Stomach (tissue), 4 donors: ENCODE measurements around the gene TPRG1L.
"Not testable (repeated sequence)": the region's sequence is repeated elsewhere in the genome, so short reads cannot be mapped to it uniquely, and the experiment has no call there.

Source experiments
- EP300 ChIP-seq: sonication (generic); formaldehyde crosslinking; IDR thresholded peaks from one replicate; pipeline ENCODE4 v1.6.1; 2017; ENCODE audit warnings: antibody characterized with exemption
- POLR2A ChIP-seq, 4 donors: fragments of 450-650 bp; IDR thresholded peaks; one replicate each; pipeline ENCODE4 v1.6.1; 2016; ENCODE audit warnings: antibody characterized with exemption in 4 of 4, control low read depth in 2 of 4, mild to moderate bottlenecking in 1 of 4, moderate library complexity in 1 of 4
- POLR2AphosphoS5 ChIP-seq, 3 donors: sonication (generic); formaldehyde crosslinking; IDR thresholded peaks; one replicate each; pipeline ENCODE4 v1.6.1; 2016; ENCODE audit warnings: antibody characterized with exemption in 3 of 3
- TF ChIP-seq, protein P1 (sequence below), 7 experiments: fragments of 450-650 bp in 4 of 7; fragments of 200-600 bp in 3 of 7; sonication (generic) in 3 of 7; IDR thresholded peaks; one replicate each; pipeline ENCODE4 v1.5.1; 2016 to 2019; ENCODE audit warnings: antibody characterized with exemption in 7 of 7, control low read depth in 2 of 7, mild to moderate bottlenecking in 1 of 7

DNA sequence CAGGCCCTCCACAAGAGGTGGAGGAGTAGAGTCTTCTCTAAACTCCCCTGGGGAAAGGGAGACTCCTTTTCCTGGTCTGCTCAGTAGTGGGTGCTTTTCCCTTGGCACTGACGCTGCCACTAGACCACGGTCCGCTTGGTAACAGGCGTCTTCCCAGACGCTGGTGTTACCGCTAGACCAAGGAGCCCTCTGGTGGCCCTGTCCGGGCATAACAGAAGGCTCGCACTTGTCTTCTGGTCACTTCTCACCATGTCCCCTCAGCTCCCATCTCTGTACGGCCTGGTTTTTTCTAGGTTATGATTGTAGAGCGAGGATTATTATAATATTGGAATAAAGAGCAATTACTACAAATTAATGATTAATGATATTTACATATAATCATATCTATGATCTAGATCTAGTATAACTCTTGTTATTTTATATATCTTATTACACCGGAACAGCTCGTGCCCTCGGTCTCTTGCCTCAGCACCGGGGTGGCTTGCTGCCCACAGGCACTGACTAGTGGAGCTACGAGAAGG lies 3.6 kb upstream of the TPRG1L start:
- TF ChIP-seq, protein P1, sequence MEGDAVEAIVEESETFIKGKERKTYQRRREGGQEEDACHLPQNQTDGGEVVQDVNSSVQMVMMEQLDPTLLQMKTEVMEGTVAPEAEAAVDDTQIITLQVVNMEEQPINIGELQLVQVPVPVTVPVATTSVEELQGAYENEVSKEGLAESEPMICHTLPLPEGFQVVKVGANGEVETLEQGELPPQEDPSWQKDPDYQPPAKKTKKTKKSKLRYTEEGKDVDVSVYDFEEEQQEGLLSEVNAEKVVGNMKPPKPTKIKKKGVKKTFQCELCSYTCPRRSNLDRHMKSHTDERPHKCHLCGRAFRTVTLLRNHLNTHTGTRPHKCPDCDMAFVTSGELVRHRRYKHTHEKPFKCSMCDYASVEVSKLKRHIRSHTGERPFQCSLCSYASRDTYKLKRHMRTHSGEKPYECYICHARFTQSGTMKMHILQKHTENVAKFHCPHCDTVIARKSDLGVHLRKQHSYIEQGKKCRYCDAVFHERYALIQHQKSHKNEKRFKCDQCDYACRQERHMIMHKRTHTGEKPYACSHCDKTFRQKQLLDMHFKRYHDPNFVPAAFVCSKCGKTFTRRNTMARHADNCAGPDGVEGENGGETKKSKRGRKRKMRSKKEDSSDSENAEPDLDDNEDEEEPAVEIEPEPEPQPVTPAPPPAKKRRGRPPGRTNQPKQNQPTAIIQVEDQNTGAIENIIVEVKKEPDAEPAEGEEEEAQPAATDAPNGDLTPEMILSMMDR (IDR thresholded peaks at IDR 0.05) = peak in 5 of 7 experiments; percentile 44 to 74 (median 63)
- TF ChIP-seq POLR2A (IDR thresholded peaks at IDR 0.05); POLR2AphosphoS5 (IDR thresholded peaks at IDR 0.05); EP300: not testable (repeated sequence)
